ENCODE measurements around the gene TINAG. TPM values are rescaled to one million over a fixed set of nuclear protein-coding genes. Genes with fewer than 3 reads are reported as not detected.

TINAG gene
- total and polyA plus RNA-seq, 10 of the 15 experiments (the other 5 are each of a cell fraction or from before 2014, with no cell fraction given): 0.26 to 7.7 (median 0.95) TPM

- H3K9ac ChIP-seq (ENCODE audit: control insufficient read depth, insufficient read depth, low read length): no peak overlapping the region
- H3K36me3 ChIP-seq (ENCODE audit: control insufficient read depth in 2 of 2, insufficient read depth in 2 of 2, low read length in 1 of 2): no peaks in the 10 kb centered on the region
- RAD21 ChIA-PET (ENCODE audit: unreplicated experiment): no interaction called here
- POLR2A ChIA-PET: no interaction called here
- no peak overlapping the region for H3K4me2 ChIP-seq (ENCODE audit: control insufficient read depth, insufficient read depth)
- SMC1A ChIA-PET (ENCODE audit: uncharacterized antibody, unreplicated experiment): no interaction called here
- no peaks in the 10 kb centered on the region for H3K9me3 ChIP-seq (replicated peaks; ENCODE audit: control insufficient read depth, insufficient read depth, low read length)
- DNase-seq (ENCODE audit: low read depth, low spot score): no peak
- no peak overlapping the region for H2AFZ ChIP-seq (ENCODE audit: control insufficient read depth, low read depth, low read length)
- CTCF ChIA-PET: interaction anchor here (1.2 kb wide), 1 partner anchor 116 kb away, joined by 4 read pairs; no protein-coding TSS in a partner anchor
- no peak overlapping the region for H3K27ac ChIP-seq (ENCODE audit: control insufficient read depth, insufficient read depth)
- FAIRE-seq: no peak
- no peaks in the 10 kb centered on the region for H4K20me1 ChIP-seq (ENCODE audit: control insufficient read depth, insufficient read depth)
- H3K79me2 ChIP-seq (ENCODE audit: control insufficient read depth, insufficient read depth, low read length): no peaks in the 10 kb centered on the region
- BruUV-seq (replicated peaks): no TSS peak
- intact Hi-C loops (cut with micrococcal nuclease; ENCODE audit: unreplicated experiment): no loop called here
- no peak overlapping the region for H3K4me3 ChIP-seq
- in situ Hi-C loops (cut with MboI): no loop called here
- H3K27me3 ChIP-seq (replicated peaks in 1 of 2; ENCODE audit: control insufficient read depth in 2 of 2, insufficient read depth in 2 of 2, low read length in 1 of 2): no peaks in the 10 kb centered on the region
- WGBS (ENCODE audit: insufficient coverage, insufficient replicate concordance, low lambda C conversion rate, missing lambda C conversion rate): 0% methylated on average over 1 of the region's 1 CpG
- no peak for ATAC-seq
- H3K4me1 ChIP-seq (ENCODE audit: control insufficient read depth, insufficient read depth, low read length): no peaks in the 10 kb centered on the region
- TF ChIP-seq TAF1 (IDR thresholded peaks at IDR 0.05; ENCODE audit: borderline replicate concordance, low read depth, low read length): no peak
- TF ChIP-seq ESRRA (IDR thresholded peaks at IDR 0.05; ENCODE audit: low read length): no peak
- no peak for TF ChIP-seq SIN3A (IDR thresholded peaks at IDR 0.05; ENCODE audit: low read depth, low read length)
- no peak for TF ChIP-seq MTA2 (IDR thresholded peaks at IDR 0.05; ENCODE audit: low read depth)
- TF ChIP-seq REST (IDR thresholded peaks at IDR 0.05; ENCODE audit: low read depth, low read length): no peak
Measured at GRCh38 chr6:54361734-54362133, 53.5 kb downstream of the TINAG start.
